T-cell (primary cell): ENCODE results near the gene ANKRD65. TPM values are rescaled to one million over a fixed set of nuclear protein-coding genes. Genes with fewer than 3 reads are reported as not detected.
"Not testable (repeated sequence)": the region's sequence is repeated elsewhere in the genome, so short reads cannot be mapped to it uniquely, and the experiment has no call there.

Experiments
- ATAC-seq, 4 experiments: fragments of 200-7000 bp in 3 of 4; fragments of 150-1000 bp in 1 of 4; cut with Tn5 transposase; replicated peaks in 1 of 4; 1 replicate in 3 of 4; 2 replicates in 1 of 4; pipeline ENCODE4 v1.10.0; 2021; ENCODE audit warnings: moderate library complexity in 3 of 4, mild to moderate bottlenecking in 2 of 4, moderate number of reproducible peaks in 1 of 4
- CTCF ChIA-PET, 2 donors: fragments of 300-600 bp; sonication (Branson Sonifier 250); formaldehyde crosslinking; loops; one replicate each; lab custom pipeline; 2022; ENCODE audit warnings: antibody characterized with exemption in 2 of 2; lab: Charles Lee
- POLR2A ChIA-PET, 2 donors: fragments of 300-600 bp; sonication (Branson Sonifier 250); formaldehyde crosslinking; loops; one replicate each; lab custom pipeline; 2022; ENCODE audit warnings: antibody characterized with exemption in 2 of 2; lab: Charles Lee
- DNase-seq, 35 experiments: peaks; one replicate each; pipeline versions ENCODE4 v3.0.0 to v3.0.0-alpha.2; 2013 to 2023
- H3K27ac ChIP-seq: one replicate; pipeline ENCODE4 v1.5.1; 2013; ENCODE audit warnings: low read length
- H3K27me3 ChIP-seq, 2 experiments: replicated peaks in 1 of 2; 1 replicate in 1 of 2; 2 replicates in 1 of 2; pipeline versions ENCODE4 v1.6.1 to v1.7.0; 2013; ENCODE audit warnings: low read length in 1 of 2, mixed read lengths in 1 of 2; ENCODE audit not compliant: control insufficient read depth in 2 of 2, insufficient read depth in 2 of 2; ENCODE audit errors: extremely low read depth in 1 of 2
- H3K36me3 ChIP-seq, 2 donors: 1 replicate in 1 of 2; 2 replicates in 1 of 2; pipeline versions ENCODE4 v1.6.1 to v1.7.0; 2013; ENCODE audit warnings: low read length in 1 of 2; ENCODE audit not compliant: control insufficient read depth in 2 of 2, insufficient read depth in 1 of 2; ENCODE audit errors: extremely low read depth in 1 of 2
- H3K4me1 ChIP-seq, 2 experiments: 1 replicate in 1 of 2; 2 replicates in 1 of 2; pipeline versions ENCODE4 v1.6.1 to v1.7.0; 2013; ENCODE audit warnings: low read length in 2 of 2, mixed read lengths in 1 of 2; ENCODE audit not compliant: insufficient read depth in 2 of 2, control insufficient read depth in 1 of 2; ENCODE audit errors: extremely low read depth in 1 of 2
- H3K4me3 ChIP-seq, 2 donors: 1 replicate in 1 of 2; 2 replicates in 1 of 2; pipeline versions ENCODE4 v1.5.1 to v1.7.0; 2013; ENCODE audit warnings: mild to moderate bottlenecking in 2 of 2, low read length in 1 of 2, moderate library complexity in 1 of 2; ENCODE audit not compliant: control insufficient read depth in 1 of 2; ENCODE audit errors: extremely low read depth in 1 of 2
- H3K9me3 ChIP-seq: 2 replicates; pipeline ENCODE4 v1.7.0; 2013
- H3K27ac Mint-ChIP-seq, 2 donors: one replicate each; pipeline ENCODE4 v1.8.0; 2020 to 2021; ENCODE audit warnings: mild to moderate bottlenecking in 2 of 2, mixed read lengths in 2 of 2
- H3K27me3 Mint-ChIP-seq, 2 donors: one replicate each; pipeline ENCODE4 v1.8.0; 2021 to 2022; ENCODE audit warnings: mixed read lengths in 2 of 2
- H3K36me3 Mint-ChIP-seq: one replicate; pipeline ENCODE4 v1.8.0; 2021; ENCODE audit warnings: mixed read lengths
- H3K4me1 Mint-ChIP-seq, 3 donors: one replicate each; pipeline ENCODE4 v1.8.0; 2020 to 2022; ENCODE audit warnings: mixed read lengths in 3 of 3, mild to moderate bottlenecking in 1 of 3
- H3K4me3 Mint-ChIP-seq, 3 donors: one replicate each; pipeline ENCODE4 v1.8.0; 2020 to 2022; ENCODE audit warnings: mild to moderate bottlenecking in 3 of 3, mixed read lengths in 3 of 3, moderate library complexity in 3 of 3
- H3K9me3 Mint-ChIP-seq, 3 donors: one replicate each; pipeline ENCODE4 v1.8.0; 2020 to 2022; ENCODE audit warnings: mixed read lengths in 3 of 3
- WGBS: methylation state at CpG from one replicate; pipeline ENCODE4 v1.1.5; 2013; ENCODE audit warnings: missing lambda C conversion rate; ENCODE audit not compliant: insufficient coverage; 5-methylcytosine and 5-hydroxymethylcytosine counted together
- total RNA-seq, 35 experiments: library from RNA in 6 of 35; stranded (reverse) in 6 of 35; fragments of 120-200 nt in 1 of 35; gene quantifications; one replicate each; pipeline versions ENCODE4 v1.2.1 to v1.2.4 and lab custom pipeline; 2013 to 2026

The ANKRD65 gene
- total RNA-seq, 5 donors from 2014 or later (not counting 1 experiment from before 2014, with no cell fraction given) = 0.20 TPM; not detected in 4

GRCh38 chr1:1388078-1388472, 33.0 kb downstream of the ANKRD65 start:
- Mint-ChIP-seq H3K27ac (no peak overlapping the region), H3K4me1 (peaks cover 4 to 9% (median 6%) of the 10 kb centered on the region in 3 donors), H3K9me3 (no peaks in the 10 kb centered on the region), H3K4me3 (no peak overlapping the region), H3K36me3 (peaks cover 48% of the 10 kb centered on the region), H3K27me3 (no peaks in the 10 kb centered on the region)
- Histone ChIP-seq H3K4me1 (peaks cover 0 to under 1% of the 10 kb centered on the region in 2 experiments), H3K36me3 (peaks cover 24 to 72% of the 10 kb centered on the region in 2 donors), H3K4me3 (no peak overlapping the region), H3K9me3 (no peaks in the 10 kb centered on the region), H3K27me3 (no peaks in the 10 kb centered on the region), H3K27ac (no peak overlapping the region)
- DNase-seq (no peak), ATAC-seq (no peak)
- POLR2A ChIA-PET = interaction anchor here in 1 of 2 donors (0.6 kb wide), 1 partner anchor 33 kb away, joined by 5 read pairs; no protein-coding TSS in a partner anchor
- WGBS = 91% methylated on average over 5 of the region's 16 CpGs
- CTCF ChIA-PET = no interaction called here

GRCh38 chr1:1387098-1388077, 33.7 kb downstream of the ANKRD65 start:
- peaks cover 4 to 6% (median 6%) of the 10 kb centered on the region in 3 donors for H3K4me1 Mint-ChIP-seq
- H3K27ac Mint-ChIP-seq = no peak overlapping the region
- Histone ChIP-seq H3K27me3 (no peaks in the 10 kb centered on the region), H3K4me1 (no peaks in the 10 kb centered on the region), H3K27ac (no peak overlapping the region), H3K36me3 (peaks cover 18 to 65% of the 10 kb centered on the region in 2 donors), H3K4me3 (no peak overlapping the region), H3K9me3 (no peaks in the 10 kb centered on the region)
- peaks cover 45% of the 10 kb centered on the region for H3K36me3 Mint-ChIP-seq
- ATAC-seq (no peak), DNase-seq (no peak)
- POLR2A ChIA-PET = interaction anchor here in 1 of 2 donors (0.6 kb wide), 1 partner anchor 32 kb away, joined by 5 read pairs; no protein-coding TSS in a partner anchor
- CTCF ChIA-PET = no interaction called here
- no peaks in the 10 kb centered on the region for H3K27me3 Mint-ChIP-seq
- H3K4me3 Mint-ChIP-seq = no peak overlapping the region
- no peaks in the 10 kb centered on the region for H3K9me3 Mint-ChIP-seq
- 98% methylated on average over 36 of the region's 50 CpGs for WGBS

DNA sequence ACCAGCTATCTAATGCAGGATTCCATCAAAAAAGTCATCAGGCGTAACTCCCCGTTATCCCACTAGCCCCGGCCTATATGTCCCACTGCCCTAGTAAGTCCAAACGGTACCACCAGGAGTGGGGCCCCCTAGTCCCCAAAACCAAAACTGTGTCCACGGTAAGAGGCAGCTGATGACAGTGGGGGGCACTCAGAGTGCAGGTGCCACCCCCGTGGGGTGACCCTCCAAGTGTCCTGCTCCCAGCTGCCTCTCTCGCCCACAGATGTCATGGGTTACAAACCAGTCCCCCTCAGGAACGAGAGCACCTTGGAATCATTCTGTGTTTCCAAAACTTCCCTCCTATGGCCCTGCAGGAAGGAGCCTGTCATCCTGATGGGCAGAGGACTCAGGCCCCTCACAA, 35.1 kb downstream of the ANKRD65 start:
- H3K4me3 ChIP-seq = no peak overlapping the region
- peaks cover 22 to 56% of the 10 kb centered on the region in 2 donors for H3K36me3 ChIP-seq
- no peaks in the 10 kb centered on the region for H3K4me1 ChIP-seq
- no peak overlapping the region for H3K27ac ChIP-seq
- ChIA-PET POLR2A (interaction anchor here (0.6 to 0.7 kb wide), 2 partner anchors 10 to 11 kb away, joined by 3 to 9 read pairs; partner anchors contain the start of gene AURKAIP1 (in 1 of the 2)), CTCF (no interaction called here)
- Mint-ChIP-seq H3K27me3 (no peaks in the 10 kb centered on the region), H3K36me3 (peaks cover 34% of the 10 kb centered on the region), H3K4me3 (no peak overlapping the region), H3K9me3 (no peaks in the 10 kb centered on the region), H3K4me1 (no peaks in the 10 kb centered on the region), H3K27ac (no peak overlapping the region)
- H3K27me3 ChIP-seq = peaks cover 0 to 3% of the 10 kb centered on the region in 2 experiments
- WGBS = 94% methylated on average over 8 of the region's 8 CpGs
- ATAC-seq = no peak
- no peak for DNase-seq
- H3K9me3 ChIP-seq = no peaks in the 10 kb centered on the region

- H3K27me3 ChIP-seq, H3K27ac ChIP-seq, H3K4me1 Mint-ChIP-seq, POLR2A ChIA-PET, H3K4me3 Mint-ChIP-seq, DNase-seq, ATAC-seq, H3K9me3 ChIP-seq, H3K4me1 ChIP-seq, H3K4me3 ChIP-seq, H3K27ac Mint-ChIP-seq, H3K27me3 Mint-ChIP-seq, H3K9me3 Mint-ChIP-seq: not testable (repeated sequence)
- H3K36me3 Mint-ChIP-seq = peaks cover 28% of the 10 kb centered on the region
- CTCF ChIA-PET = interaction anchor here in 1 of 2 donors (0.6 kb wide), 1 partner anchor 22 kb away, joined by 3 read pairs; no protein-coding TSS in a partner anchor
- 92% methylated on average over 16 of the region's 29 CpGs for WGBS
- H3K36me3 ChIP-seq = peaks cover 23 to 50% of the 10 kb centered on the region in 2 donors
Measured at GRCh38 chr1:1385339-1385738, 35.7 kb downstream of the ANKRD65 start.

DNA sequence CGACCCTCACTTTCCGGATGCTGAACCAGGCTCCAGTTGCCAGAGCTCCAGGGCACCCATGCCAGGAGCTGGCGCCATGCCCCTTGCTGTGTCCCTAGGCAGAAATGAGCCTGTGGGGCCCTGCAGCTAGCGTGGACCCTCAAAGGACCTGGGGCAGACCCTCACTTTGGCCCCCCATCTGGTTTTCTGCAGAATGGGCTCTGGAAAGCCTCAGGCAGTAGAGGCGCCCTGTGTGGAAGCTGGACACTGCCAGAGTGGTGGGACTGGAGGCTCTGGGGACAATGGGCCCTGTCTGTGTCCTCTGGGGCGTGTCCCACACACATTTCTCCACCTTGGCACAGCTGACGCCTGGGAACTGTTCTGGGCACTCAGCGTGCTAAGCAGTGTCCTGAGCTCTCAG, 39.8 kb downstream of the ANKRD65 start:
- no peaks in the 10 kb centered on the region for H3K27me3 Mint-ChIP-seq
- H3K4me1 Mint-ChIP-seq = no peaks in the 10 kb centered on the region
- DNase-seq (no peak), ATAC-seq (no peak)
- 78% methylated on average over 7 of the region's 8 CpGs for WGBS
- H3K4me3 ChIP-seq = no peak overlapping the region
- H3K4me1 ChIP-seq = peaks cover 0 to 3% of the 10 kb centered on the region in 2 experiments
- no peaks in the 10 kb centered on the region for H3K9me3 Mint-ChIP-seq
- CTCF ChIA-PET = no interaction called here
- H3K27me3 ChIP-seq = peaks cover 0 to 3% of the 10 kb centered on the region in 2 experiments
- POLR2A ChIA-PET = no interaction called here
- no peak overlapping the region for H3K27ac Mint-ChIP-seq
- H3K27ac ChIP-seq = no peak overlapping the region
- H3K9me3 ChIP-seq = no peaks in the 10 kb centered on the region
- peaks cover 10 to 11% of the 10 kb centered on the region in 2 donors for H3K36me3 ChIP-seq
- H3K36me3 Mint-ChIP-seq = peaks cover 5% of the 10 kb centered on the region
- no peak overlapping the region for H3K4me3 Mint-ChIP-seq

GRCh38 chr1:1380860-1381259, 40.2 kb downstream of the ANKRD65 start:
- WGBS = 93% methylated on average over 12 of the region's 16 CpGs
- POLR2A ChIA-PET = no interaction called here
- ATAC-seq (no peak), DNase-seq (no peak)
- Mint-ChIP-seq H3K27ac (no peak overlapping the region), H3K4me3 (no peak overlapping the region), H3K27me3 (no peaks in the 10 kb centered on the region), H3K36me3 (peaks cover under 1% of the 10 kb centered on the region), H3K4me1 (no peaks in the 10 kb centered on the region), H3K9me3 (no peaks in the 10 kb centered on the region)
- Histone ChIP-seq H3K36me3 (peaks cover 7 to 10% of the 10 kb centered on the region in 2 donors), H3K27ac (no peak overlapping the region), H3K4me3 (no peak overlapping the region), H3K4me1 (peaks cover 0 to 7% of the 10 kb centered on the region in 2 experiments), H3K9me3 (no peaks in the 10 kb centered on the region), H3K27me3 (peaks cover 0 to 3% of the 10 kb centered on the region in 2 experiments)
- CTCF ChIA-PET = no interaction called here
